Duodenal mucosa (tissue), 2 donors: ENCODE measurements around the gene PLAGL2.

ENCODE experiments used
- H3K27ac ChIP-seq: one replicate; pipeline ENCODE4 v1.7.0; 2013; ENCODE audit warnings: low read depth, low read length
- H3K27me3 ChIP-seq, 2 donors: one replicate each; pipeline ENCODE4 v1.7.0; 2013; ENCODE audit warnings: low read length in 2 of 2, control low read depth in 1 of 2; ENCODE audit not compliant: insufficient read depth in 2 of 2, control insufficient read depth in 1 of 2
- H3K36me3 ChIP-seq, 2 donors: one replicate each; pipeline ENCODE4 v1.7.0; 2013; ENCODE audit warnings: low read length in 2 of 2, control low read depth in 1 of 2; ENCODE audit not compliant: insufficient read depth in 2 of 2, control insufficient read depth in 1 of 2
- H3K4me1 ChIP-seq, 2 donors: one replicate each; pipeline ENCODE4 v1.7.0; 2013; ENCODE audit warnings: low read length in 2 of 2, control low read depth in 1 of 2; ENCODE audit not compliant: insufficient read depth in 2 of 2, control insufficient read depth in 1 of 2
- H3K4me3 ChIP-seq, 2 donors: one replicate each; pipeline ENCODE4 v1.7.0; 2013; ENCODE audit warnings: low read length in 2 of 2, low read depth in 1 of 2
- H3K9ac ChIP-seq, 2 donors: one replicate each; pipeline ENCODE4 v1.7.0; 2013; ENCODE audit warnings: low read length in 2 of 2, low read depth in 1 of 2
- H3K9me3 ChIP-seq, 2 donors: one replicate each; pipeline ENCODE4 v1.7.0; 2013; ENCODE audit warnings: low read length in 2 of 2, control low read depth in 1 of 2; ENCODE audit not compliant: control insufficient read depth in 1 of 2

Gene PLAGL2

DNA sequence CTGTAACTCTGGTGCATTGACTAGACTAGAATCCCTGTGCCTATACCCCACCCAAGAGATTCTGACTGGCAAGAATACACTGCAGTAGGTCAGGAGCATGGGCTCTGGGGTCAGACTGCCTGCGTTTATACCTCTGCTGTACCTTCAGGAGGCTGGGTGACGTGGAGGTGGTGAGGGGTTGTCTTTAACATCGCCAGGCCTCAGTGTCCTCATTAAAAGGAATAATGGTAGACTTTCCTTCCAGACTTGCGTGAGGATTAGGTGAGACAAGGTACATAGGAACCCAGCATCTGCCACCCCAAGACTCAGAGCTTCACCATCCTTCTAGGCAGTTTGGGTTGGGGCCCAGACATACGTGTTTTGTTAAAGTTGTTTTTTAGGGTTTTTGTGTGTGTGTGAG, 53.8 kb downstream of the PLAGL2 start:
- Histone ChIP-seq H3K36me3 (peaks cover 40 to 73% of the 10 kb centered on the region in 2 donors), H3K4me1 (peaks cover 21 to 22% of the 10 kb centered on the region in 2 donors), H3K27me3 (no peaks in the 10 kb centered on the region), H3K9me3 (no peaks in the 10 kb centered on the region), H3K9ac (no peak overlapping the region), H3K27ac (no peak overlapping the region), H3K4me3 (no peak overlapping the region)

DNA sequence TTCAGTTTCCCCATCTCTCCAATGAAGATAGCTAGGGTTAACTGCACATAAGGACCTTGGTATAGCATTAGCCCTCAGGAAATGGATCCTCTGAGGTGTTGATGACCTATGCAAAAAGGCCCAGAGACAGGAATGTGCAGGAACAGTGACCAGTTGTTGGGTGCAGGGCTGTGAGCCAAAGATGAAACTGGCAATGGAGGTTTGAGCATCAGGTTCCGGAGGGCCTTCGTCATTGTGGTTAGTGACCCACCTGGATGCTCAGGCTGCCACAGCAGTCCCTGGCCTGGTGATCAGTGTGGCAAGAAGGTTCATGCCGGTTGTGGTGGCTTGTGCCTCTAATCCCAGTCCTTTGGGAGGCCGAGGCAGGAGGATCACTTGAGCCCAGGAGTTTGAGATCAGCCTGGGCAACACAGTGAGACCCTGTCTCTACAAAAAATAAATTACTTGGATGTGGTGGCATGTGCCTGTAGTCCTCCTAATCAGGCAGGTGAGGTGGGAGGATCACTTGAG, 54.3 kb downstream of the PLAGL2 start:
- Histone ChIP-seq H3K4me3 (no peak overlapping the region), H3K9ac (no peak overlapping the region), H3K27ac (no peak overlapping the region), H3K27me3 (no peaks in the 10 kb centered on the region), H3K36me3 (peaks cover 36 to 72% of the 10 kb centered on the region in 2 donors), H3K9me3 (no peaks in the 10 kb centered on the region), H3K4me1 (peaks cover 21 to 22% of the 10 kb centered on the region in 2 donors)

DNA sequence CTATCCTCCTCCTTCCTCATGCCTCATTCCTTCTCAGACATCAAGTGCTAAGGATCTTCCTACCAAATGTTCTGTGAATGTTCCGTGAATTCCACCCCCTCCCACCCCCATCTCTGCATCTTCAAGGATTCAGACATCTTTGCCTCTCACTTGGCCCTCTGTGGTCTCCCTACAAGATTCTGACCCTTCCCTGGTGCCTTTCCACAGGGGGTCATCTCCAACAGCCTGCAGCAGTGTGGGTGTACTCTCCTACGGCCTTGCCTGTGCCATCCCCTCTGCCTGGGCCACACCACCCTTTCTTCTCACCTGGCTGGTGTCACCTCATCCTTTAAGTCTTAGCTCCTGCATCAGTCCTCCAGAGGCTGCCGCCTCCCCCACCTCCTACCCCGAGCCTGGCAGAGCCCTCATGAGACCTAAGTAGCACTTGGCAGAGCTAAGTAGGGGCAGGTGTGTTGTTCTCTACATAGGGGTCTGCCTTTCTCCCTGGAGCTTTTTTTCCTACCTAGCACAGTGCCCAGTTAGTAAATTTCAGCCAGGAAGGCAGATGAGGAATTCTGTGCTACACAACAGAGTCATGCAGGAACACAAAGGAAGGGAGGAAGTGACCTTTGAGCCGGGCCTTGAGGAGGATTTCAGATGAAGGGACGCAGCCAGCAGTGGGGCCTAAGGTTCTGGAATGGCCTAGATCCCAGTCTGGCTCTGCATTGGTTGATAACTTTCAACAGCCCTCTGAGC, 55.0 kb downstream of the PLAGL2 start:
- Histone ChIP-seq H3K36me3 (peaks cover 31 to 69% of the 10 kb centered on the region in 2 donors), H3K27me3 (no peaks in the 10 kb centered on the region), H3K27ac (no peak overlapping the region), H3K9me3 (no peaks in the 10 kb centered on the region), H3K9ac (no peak overlapping the region), H3K4me3 (no peak overlapping the region), H3K4me1 (peaks cover 21 to 22% of the 10 kb centered on the region in 2 donors)

DNA sequence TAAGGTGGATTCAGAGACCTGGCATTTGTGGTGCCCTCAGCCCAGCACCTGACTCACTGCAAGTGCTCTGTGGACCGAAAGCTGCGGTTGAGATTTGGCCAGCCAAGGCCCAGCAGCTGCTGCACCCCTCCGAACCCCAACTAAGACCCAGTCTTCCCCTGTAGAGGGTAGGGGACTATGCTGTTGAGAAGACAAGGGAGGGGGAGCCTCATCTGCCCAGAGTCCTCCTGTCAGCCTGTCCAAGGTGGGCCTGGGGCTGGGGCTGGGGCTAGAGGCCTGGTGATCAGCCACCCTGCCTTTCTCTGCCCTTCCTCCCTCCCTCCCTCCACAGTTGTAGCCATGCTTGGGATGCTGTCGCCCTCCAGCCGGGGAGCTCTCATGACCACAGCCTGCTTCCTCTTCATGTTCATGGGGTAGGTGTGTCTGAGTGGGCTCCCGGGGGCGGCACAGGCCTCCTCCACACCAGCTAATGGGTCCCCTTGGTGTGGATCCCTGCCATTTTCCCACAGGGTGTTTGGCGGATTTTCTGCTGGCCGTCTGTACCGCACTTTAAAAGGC, 57.2 kb downstream of the PLAGL2 start:
- Histone ChIP-seq H3K4me3 (no peak overlapping the region), H3K9me3 (no peaks in the 10 kb centered on the region), H3K9ac (no peak overlapping the region), H3K4me1 (peaks cover 16 to 19% of the 10 kb centered on the region in 2 donors), H3K27ac (no peak overlapping the region), H3K27me3 (no peaks in the 10 kb centered on the region), H3K36me3 (peaks cover 44 to 80% of the 10 kb centered on the region in 2 donors)

DNA sequence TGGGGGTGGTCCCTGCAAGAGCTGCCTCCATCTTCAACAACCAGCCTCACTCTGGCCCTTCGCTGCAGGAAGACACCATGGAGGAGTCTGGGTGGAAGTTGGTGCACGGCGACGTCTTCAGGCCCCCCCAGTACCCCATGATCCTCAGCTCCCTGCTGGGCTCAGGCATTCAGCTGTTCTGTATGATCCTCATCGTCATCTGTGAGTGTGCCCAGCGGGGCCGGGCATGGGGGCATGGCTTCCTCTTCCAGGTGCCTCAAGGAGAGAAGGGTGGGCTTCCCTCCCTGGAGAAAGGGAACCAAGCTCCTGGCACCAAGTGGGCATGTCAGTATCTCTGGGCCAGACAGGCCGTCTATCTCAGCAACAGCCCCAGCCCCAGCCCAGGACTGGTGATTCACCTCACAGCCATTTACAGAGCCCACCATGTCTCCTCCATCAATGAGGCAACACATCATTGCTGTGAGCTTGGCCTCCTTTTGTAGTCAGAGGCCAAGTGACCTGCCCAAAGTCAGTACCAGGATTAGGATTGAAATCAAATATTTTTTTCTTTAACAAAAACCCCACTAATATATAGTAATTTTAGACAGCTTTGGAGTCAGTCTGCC, 57.9 kb downstream of the PLAGL2 start:
- no peaks in the 10 kb centered on the region for H3K27me3 ChIP-seq
- no peak overlapping the region for H3K9ac ChIP-seq
- H3K36me3 ChIP-seq: peaks cover 50 to 82% of the 10 kb centered on the region in 2 donors
- H3K4me3 ChIP-seq: no peak overlapping the region
- H3K9me3 ChIP-seq: no peaks in the 10 kb centered on the region
- no peak overlapping the region for H3K27ac ChIP-seq
- H3K4me1 ChIP-seq: peaks cover 9 to 12% of the 10 kb centered on the region in 2 donors

DNA sequence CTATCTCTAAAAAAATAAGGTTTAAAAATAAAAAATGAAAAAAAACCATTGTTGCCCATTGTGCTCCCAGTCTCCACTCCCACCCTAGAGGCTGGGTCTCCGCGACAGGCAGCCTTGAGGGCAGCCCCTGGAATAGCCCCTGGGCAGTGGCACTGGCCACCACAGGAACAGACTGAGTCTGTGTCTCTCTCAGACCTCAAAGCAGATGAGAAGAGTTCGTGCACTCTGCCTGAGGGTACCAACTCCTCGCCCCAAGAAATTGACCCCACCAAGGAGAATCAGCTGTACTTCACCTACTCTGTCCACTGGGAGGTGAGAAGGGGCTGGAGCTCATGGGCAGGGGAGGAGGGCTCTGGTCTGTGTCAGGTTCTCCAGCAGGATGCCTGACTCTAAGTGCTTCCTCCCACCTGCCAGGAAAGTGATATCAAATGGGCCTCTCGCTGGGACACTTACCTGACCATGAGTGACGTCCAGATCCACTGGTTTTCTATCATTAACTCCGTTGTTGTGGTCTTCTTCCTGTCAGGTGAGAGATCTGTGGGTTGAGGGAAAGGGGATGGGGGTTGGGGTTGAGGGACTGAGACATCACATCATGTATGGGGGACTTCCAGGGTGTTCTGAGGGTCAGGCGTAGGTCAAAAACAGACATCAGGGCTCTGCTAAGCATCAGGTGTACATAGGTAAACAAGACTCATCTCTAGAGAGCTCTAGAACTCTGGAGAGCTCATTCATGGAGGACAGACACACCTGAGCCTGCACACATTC, 62.5 kb downstream of the PLAGL2 start:
- no peaks in the 10 kb centered on the region for H3K27me3 ChIP-seq
- H3K36me3 ChIP-seq: peaks cover 57 to 91% of the 10 kb centered on the region in 2 donors
- no peak overlapping the region for H3K9ac ChIP-seq
- no peak overlapping the region for H3K4me3 ChIP-seq
- H3K4me1 ChIP-seq: no peaks in the 10 kb centered on the region
- no peaks in the 10 kb centered on the region for H3K9me3 ChIP-seq
- H3K27ac ChIP-seq: no peak overlapping the region

DNA sequence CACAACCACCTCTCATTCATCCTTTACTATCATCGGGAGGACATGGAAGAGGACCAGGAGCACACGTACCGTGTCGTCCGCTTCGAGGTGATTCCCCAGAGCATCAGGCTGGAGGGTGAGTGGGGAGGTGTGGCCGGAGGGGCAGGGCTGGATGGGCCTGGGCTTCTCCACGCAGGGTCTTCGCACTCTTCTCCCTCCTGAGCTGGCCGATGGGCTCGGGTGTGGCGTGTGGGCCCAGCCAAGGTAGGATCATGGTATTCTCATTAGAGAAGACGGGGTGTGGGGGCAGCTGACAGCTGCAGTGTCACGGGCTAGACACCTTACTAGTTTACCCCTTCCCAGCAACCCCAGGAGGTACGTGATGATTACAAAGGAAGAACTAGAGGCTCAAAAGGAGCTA, 64.6 kb downstream of the PLAGL2 start:
- H3K9me3 ChIP-seq: no peaks in the 10 kb centered on the region
- no peak overlapping the region for H3K9ac ChIP-seq
- H3K4me3 ChIP-seq: no peak overlapping the region
- no peak overlapping the region for H3K27ac ChIP-seq
- no peaks in the 10 kb centered on the region for H3K4me1 ChIP-seq
- H3K27me3 ChIP-seq: no peaks in the 10 kb centered on the region
- peaks cover 67 to 93% of the 10 kb centered on the region in 2 donors for H3K36me3 ChIP-seq
